Ovary (tissue), 9 donors: Measurements from ENCODE around the gene MIGA2. TPM values are rescaled to one million over a fixed set of nuclear protein-coding genes. Genes with fewer than 3 reads are reported as not detected.

ENCODE experiments used
- DNase-seq, 5 donors: peaks; one replicate each; pipeline ENCODE4 v3.0.0-alpha.2; 2019 to 2020
- H3K27ac ChIP-seq, 2 donors: fragments of 200-600 bp; one replicate each; pipeline versions ENCODE4 v1.5.1 to v1.8.0; 2019 to 2022
- H3K27me3 ChIP-seq: fragments of 200-600 bp; one replicate; pipeline ENCODE4 v1.8.0; 2022
- H3K36me3 ChIP-seq: fragments of 200-600 bp; sonication (generic); one replicate; pipeline ENCODE4 v1.5.1; 2019
- H3K4me1 ChIP-seq: one replicate; pipeline ENCODE4 v1.8.1; 2013; ENCODE audit warnings: mild to moderate bottlenecking, moderate library complexity; ENCODE audit not compliant: insufficient read depth
- H3K4me3 ChIP-seq: fragments of 200-600 bp; sonication (generic); one replicate; pipeline ENCODE4 v1.5.1; 2017
- H3K9me3 ChIP-seq, 2 donors: fragments of 200-600 bp in 1 of 2; sonication (generic) in 1 of 2; one replicate each; pipeline versions ENCODE4 v1.5.1 to v1.8.1; 2013 to 2019; ENCODE audit warnings: mild to moderate bottlenecking in 1 of 2, moderate library complexity in 1 of 2
- EP300 ChIP-seq: sonication (generic); formaldehyde crosslinking; IDR thresholded peaks from one replicate; pipeline ENCODE4 v1.6.1; 2017; ENCODE audit warnings: antibody characterized with exemption
- POLR2A ChIP-seq: fragments of 450-650 bp; IDR thresholded peaks from one replicate; pipeline ENCODE4 v1.6.1; 2017; ENCODE audit warnings: antibody characterized with exemption, mild to moderate bottlenecking, moderate library complexity
- WGBS, 3 donors: extraction: QIAGEN DNeasy Blood & Tissue Kit in 1 of 3; methylation state at CpG; one replicate each; pipeline versions ENCODE4 v1.1.5 to v1.1.7; 2013 to 2017; 5-methylcytosine and 5-hydroxymethylcytosine counted together
- intact Hi-C, 4 donors: fragments of 100-400 bp; cut with DNase I; formaldehyde crosslinking; loops; one replicate each; pipeline versions ENCODE4 v1.11.0 to v1.15.1; 2022 to 2023
- polyA plus RNA-seq, 2 donors: library from polyadenylated mRNA; stranded (reverse); fragments of 200-250 nt in 1 of 2; fragments of 350-450 nt in 1 of 2; fragmentation: Illumina TruSeq in 1 of 2; extraction: RNeasy Lipid Tissue Mini Kit (QIAGEN cat#74804) in 1 of 2; gene quantifications; one replicate each; pipeline ENCODE4 v1.2.3, GENCODE V29; 2013 to 2014
- total RNA-seq, 7 donors: library from RNA; depleted of rRNA in 2 of 7; stranded (reverse); fragments of >200 nt in 2 of 7; fragmentation: NEBNext Ultra II Directional in 3 of 7; extraction: Animal tissue kit (Norgen Biotek cat#: 25700) in 3 of 7; gene quantifications; one replicate each; pipeline versions ENCODE4 v1.1.0 to v1.2.4, GENCODE V29; 2016 to 2023
- TF ChIP-seq, protein P1 (sequence below), 3 donors: fragments of 450-650 bp in 2 of 3; fragments of 200-600 bp in 1 of 3; IDR thresholded peaks; one replicate each; pipeline versions ENCODE4 v1.5.1 to v1.8.0; 2016 to 2022; ENCODE audit warnings: antibody characterized with exemption in 3 of 3, mild to moderate bottlenecking in 1 of 3
- donor health status: DM: no; HTN: no; CAD: no; lungs with moderate emphysema.
- donor health status: DM: no; HTN: no; CAD: no.
- donor health status: Bipolar disorder and iron deficiency.
- donor health status: DM: yes; HTN: yes; CAD: no.
- donor health status: DM: no; HTN: no; CAD: no.
- donor health status: DM: yes; HTN: yes; CAD: no.

MIGA2 gene
- total and polyA plus RNA-seq, 9 donors = 2.5 to 36.5 (median 23.1) TPM

- no peaks in the 10 kb centered on the region for H3K27me3 ChIP-seq
- H3K4me3 ChIP-seq = no peak overlapping the region
- H3K4me1 ChIP-seq = no peaks in the 10 kb centered on the region
- WGBS, 3 donors = 72 to 82% (median 78%) methylated on average over 21 of the region's 21 CpGs
- no peaks in the 10 kb centered on the region for H3K36me3 ChIP-seq
- intact Hi-C loops = no loop called here
- no peak overlapping the region for H3K27ac ChIP-seq
- no peak for DNase-seq
- TF ChIP-seq, protein P1, sequence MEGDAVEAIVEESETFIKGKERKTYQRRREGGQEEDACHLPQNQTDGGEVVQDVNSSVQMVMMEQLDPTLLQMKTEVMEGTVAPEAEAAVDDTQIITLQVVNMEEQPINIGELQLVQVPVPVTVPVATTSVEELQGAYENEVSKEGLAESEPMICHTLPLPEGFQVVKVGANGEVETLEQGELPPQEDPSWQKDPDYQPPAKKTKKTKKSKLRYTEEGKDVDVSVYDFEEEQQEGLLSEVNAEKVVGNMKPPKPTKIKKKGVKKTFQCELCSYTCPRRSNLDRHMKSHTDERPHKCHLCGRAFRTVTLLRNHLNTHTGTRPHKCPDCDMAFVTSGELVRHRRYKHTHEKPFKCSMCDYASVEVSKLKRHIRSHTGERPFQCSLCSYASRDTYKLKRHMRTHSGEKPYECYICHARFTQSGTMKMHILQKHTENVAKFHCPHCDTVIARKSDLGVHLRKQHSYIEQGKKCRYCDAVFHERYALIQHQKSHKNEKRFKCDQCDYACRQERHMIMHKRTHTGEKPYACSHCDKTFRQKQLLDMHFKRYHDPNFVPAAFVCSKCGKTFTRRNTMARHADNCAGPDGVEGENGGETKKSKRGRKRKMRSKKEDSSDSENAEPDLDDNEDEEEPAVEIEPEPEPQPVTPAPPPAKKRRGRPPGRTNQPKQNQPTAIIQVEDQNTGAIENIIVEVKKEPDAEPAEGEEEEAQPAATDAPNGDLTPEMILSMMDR (IDR thresholded peaks at IDR 0.05) = no peak
- no peak for TF ChIP-seq EP300
- TF ChIP-seq POLR2A = no peak
- no peaks in the 10 kb centered on the region for H3K9me3 ChIP-seq
Measured at GRCh38 chr9:129070696-129071525, 34.5 kb downstream of the MIGA2 start.

- Histone ChIP-seq H3K27me3 (no peaks in the 10 kb centered on the region), H3K4me3 (no peak overlapping the region), H3K4me1 (no peaks in the 10 kb centered on the region), H3K9me3 (no peaks in the 10 kb centered on the region), H3K27ac (no peak overlapping the region), H3K36me3 (no peaks in the 10 kb centered on the region)
- intact Hi-C loops = no loop called here
- TF ChIP-seq, protein P1 (IDR thresholded peaks at IDR 0.05) = no peak
- no peak for TF ChIP-seq EP300
- no peak for TF ChIP-seq POLR2A
- WGBS, 3 donors = 67 to 73% (median 71%) methylated on average over 10 of the region's 10 CpGs
- no peak for DNase-seq
Measured at GRCh38 chr9:129071526-129072126, 35.2 kb downstream of the MIGA2 start.

DNA sequence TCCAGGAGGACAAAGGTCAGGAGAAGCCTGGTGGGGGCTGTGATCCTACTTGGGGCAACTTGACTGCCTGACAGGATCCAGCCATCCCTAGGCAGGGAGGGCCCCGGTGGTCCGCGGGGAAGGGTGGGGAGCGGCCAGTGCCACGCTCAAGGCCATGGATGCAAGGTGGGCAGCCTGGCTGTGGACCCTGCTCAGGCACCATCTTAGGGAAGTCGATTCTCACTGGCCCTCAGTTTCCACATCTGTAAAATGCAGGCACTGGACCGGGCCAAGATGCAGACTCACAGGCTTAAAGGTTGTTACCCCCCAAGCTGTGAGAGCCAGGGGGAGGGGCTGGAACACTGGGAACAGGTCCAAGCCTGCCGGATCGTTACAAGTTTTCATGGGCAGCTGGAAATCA lies 35.7 kb downstream of the MIGA2 start:
- Histone ChIP-seq H3K36me3 (no peaks in the 10 kb centered on the region), H3K4me3 (no peak overlapping the region), H3K4me1 (no peaks in the 10 kb centered on the region), H3K9me3 (no peaks in the 10 kb centered on the region), H3K27ac (no peak overlapping the region), H3K27me3 (no peaks in the 10 kb centered on the region)
- WGBS, 3 donors = 44 to 47% (median 46%) methylated on average over 9 of the region's 9 CpGs
- intact Hi-C loops = no loop called here
- TF ChIP-seq POLR2A (no peak), EP300 (no peak)
- TF ChIP-seq, protein P1 (IDR thresholded peaks at IDR 0.05) = no peak
- no peak for DNase-seq

GRCh38 chr9:129073404-129073803 lies 37.0 kb downstream of the MIGA2 start:
- Histone ChIP-seq H3K27me3 (no peaks in the 10 kb centered on the region), H3K4me1 (no peaks in the 10 kb centered on the region), H3K4me3 (no peak overlapping the region), H3K9me3 (no peaks in the 10 kb centered on the region), H3K36me3 (no peaks in the 10 kb centered on the region), H3K27ac (no peak overlapping the region)
- TF ChIP-seq EP300 (no peak), POLR2A (no peak)
- TF ChIP-seq, protein P1 (IDR thresholded peaks at IDR 0.05) = no peak
- DNase-seq = no peak
- WGBS, 3 donors = 83 to 89% (median 85%) methylated on average over 8 of the region's 8 CpGs
- intact Hi-C loops = no loop called here
